ENCODE data around the gene ALOX15.
"Not testable (repeated sequence)": the region's sequence is repeated elsewhere in the genome, so short reads cannot be mapped to it uniquely, and the experiment has no call there.

The ALOX15 gene, protein sequence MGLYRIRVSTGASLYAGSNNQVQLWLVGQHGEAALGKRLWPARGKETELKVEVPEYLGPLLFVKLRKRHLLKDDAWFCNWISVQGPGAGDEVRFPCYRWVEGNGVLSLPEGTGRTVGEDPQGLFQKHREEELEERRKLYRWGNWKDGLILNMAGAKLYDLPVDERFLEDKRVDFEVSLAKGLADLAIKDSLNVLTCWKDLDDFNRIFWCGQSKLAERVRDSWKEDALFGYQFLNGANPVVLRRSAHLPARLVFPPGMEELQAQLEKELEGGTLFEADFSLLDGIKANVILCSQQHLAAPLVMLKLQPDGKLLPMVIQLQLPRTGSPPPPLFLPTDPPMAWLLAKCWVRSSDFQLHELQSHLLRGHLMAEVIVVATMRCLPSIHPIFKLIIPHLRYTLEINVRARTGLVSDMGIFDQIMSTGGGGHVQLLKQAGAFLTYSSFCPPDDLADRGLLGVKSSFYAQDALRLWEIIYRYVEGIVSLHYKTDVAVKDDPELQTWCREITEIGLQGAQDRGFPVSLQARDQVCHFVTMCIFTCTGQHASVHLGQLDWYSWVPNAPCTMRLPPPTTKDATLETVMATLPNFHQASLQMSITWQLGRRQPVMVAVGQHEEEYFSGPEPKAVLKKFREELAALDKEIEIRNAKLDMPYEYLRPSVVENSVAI

GRCh38 chr17:4641297-4642195, at the start of gene ALOX15:
Gene ALOX15 (minus strand): TSS chr17:4641678. CDS start chr17:4641651, 27 bp downstream.
- no peak for DNase-seq (ENCODE audit: low spot score)

DNA sequence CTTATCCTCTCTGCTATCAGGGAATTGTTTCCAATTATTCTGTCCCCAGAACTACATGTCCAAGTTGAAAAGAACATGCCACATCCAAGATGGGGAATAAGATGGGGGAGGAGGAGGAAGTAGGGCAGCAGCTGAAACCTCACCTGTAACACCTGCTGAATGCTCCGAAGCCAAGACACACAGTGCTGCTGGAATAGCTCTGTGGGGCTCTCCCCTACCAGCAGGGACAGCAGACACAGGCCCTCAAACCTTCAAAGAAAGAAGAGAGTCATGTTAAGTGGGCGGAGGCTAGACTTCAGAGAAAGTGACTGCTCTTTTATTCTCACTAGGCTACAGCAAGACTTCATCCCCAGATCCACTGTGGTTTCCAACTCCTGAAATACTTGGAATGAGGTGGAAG, 49.3 kb upstream of the ALOX15 start:
- DNase-seq (ENCODE audit: low spot score): no peak

DNA sequence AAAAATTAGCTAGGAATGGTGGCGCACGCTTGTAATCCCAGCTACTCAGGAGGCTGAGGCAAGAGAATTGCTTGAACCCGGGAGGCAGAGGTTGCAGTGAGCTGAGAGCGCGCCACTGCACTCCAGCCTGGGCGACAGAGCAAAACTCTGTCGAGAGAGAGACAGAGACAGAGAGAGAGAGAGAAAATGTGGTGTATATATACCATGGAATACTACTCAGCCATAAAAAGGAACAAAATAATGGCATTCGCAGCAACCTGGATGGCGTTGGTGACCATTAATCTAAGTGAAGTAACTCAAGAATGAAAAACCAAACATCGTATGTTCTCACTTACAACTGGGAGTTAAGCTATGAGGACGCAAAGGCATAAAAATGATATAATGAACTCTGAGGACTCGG, 48.4 kb upstream of the ALOX15 start:
- not testable (repeated sequence) for DNase-seq (ENCODE audit: low spot score)

DNA sequence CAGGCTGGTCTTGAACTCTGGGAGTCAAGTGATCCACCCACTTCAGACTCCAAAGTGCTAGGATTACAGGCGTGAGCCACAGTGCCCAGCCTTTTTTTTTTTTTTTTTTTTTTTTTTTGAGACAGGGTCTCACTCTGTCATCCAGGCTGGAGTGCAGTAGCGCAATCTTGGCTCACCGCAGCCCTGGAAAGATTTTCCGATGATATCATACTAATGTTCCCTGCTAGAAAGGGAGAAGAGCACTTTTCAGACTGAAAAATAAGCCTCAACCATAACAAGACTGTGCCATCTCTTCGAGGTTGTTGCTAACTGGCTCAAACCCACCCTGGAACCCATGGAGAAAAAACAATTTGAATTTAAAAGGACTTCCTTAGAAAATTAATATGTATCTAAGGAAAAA, 42.3 kb upstream of the ALOX15 start:
- DNase-seq (ENCODE audit: low spot score): not testable (repeated sequence)

GRCh38 chr17:4679658-4680057, 38.2 kb upstream of the ALOX15 start:
- peak; percentile 28 for DNase-seq (ENCODE audit: low spot score)

DNA sequence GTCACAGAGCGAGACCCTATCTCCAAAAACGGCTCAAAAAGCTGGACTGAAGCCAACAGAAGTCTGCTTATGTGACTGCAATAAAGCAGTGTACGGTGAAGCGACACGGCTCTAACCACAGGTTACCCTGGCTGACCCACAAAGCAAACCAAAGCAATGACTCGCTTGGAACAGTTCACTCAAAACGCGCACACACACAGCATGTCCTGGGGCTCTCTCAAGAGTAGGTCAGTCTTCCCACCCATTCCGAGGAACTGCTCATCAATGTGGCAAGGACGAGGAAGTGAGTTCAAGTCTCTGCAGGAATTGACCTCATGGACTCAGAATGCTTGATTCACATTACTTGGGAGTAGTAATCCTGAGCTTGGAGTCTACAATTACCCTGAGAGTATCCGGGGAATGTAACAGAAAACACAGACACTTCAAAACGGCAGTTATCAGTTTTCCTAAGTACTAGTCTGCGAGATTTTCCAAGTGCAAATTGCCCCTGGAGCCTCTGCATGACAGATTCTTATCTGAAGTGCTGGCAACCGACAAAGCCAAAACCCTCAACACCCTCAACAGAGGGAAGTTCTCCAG, 37.1 kb upstream of the ALOX15 start:
- peak; percentile 87 for DNase-seq (ENCODE audit: low spot score)

- no peak for DNase-seq (ENCODE audit: low spot score)
Measured at GRCh38 chr17:4676791-4677190, 35.3 kb upstream of the ALOX15 start.

- DNase-seq (ENCODE audit: low spot score): no peak
Measured at GRCh38 chr17:4675791-4676190, 34.3 kb upstream of the ALOX15 start.

- DNase-seq (ENCODE audit: low spot score): no peak
Measured at GRCh38 chr17:4674685-4674998, 33.2 kb upstream of the ALOX15 start.

- DNase-seq (ENCODE audit: low spot score): no peak
Measured at GRCh38 chr17:4673986-4674684, 32.7 kb upstream of the ALOX15 start.

- no peak for DNase-seq (ENCODE audit: low spot score)
Measured at GRCh38 chr17:4673169-4673568, 31.7 kb upstream of the ALOX15 start.

- DNase-seq (ENCODE audit: low spot score): no peak
Measured at GRCh38 chr17:4672751-4673150, 31.3 kb upstream of the ALOX15 start.

- DNase-seq (ENCODE audit: low spot score): no peak
Measured at GRCh38 chr17:4672055-4672630, 30.7 kb upstream of the ALOX15 start.

DNA sequence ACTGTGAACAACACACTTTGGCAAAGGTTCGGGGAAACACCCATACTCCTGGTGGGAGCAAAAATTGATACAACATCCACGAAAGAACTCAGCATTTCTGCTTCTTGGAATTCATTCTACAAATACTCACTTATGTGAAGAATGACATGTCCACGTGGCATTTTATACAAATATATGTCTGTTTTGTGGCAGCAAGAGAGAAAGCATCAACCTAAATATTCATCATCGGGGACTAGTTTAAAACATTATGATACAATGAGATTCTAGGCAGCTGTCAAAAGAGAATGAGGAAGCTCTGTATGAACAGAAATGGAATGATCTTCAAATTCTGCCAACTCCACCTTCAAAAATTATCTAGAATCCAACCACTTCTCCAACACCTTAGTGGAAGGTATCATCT, 25.7 kb upstream of the ALOX15 start:
- DNase-seq (ENCODE audit: low spot score): no peak

GRCh38 chr17:4666296-4666695, 24.8 kb upstream of the ALOX15 start:
- DNase-seq (ENCODE audit: low spot score): no peak

DNA sequence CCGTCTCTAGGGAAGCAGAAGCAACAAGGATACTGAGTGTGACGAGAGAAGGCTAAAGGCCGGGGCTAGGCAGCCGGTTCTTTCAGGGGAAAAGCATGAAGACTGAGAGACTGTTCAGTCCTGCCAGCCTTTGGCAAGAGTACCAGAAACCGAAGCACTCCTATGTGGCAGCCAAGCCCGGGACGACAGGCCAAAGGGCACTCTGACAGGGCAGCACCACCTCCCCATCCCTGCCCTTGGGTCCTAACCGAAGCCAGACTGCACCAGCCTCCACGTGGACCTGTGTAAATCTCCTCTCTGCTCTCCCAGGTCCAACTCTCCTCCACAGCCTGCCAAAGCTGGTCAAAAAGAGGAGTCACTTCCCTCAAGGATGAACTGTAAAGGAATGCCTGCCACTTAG, 23.5 kb upstream of the ALOX15 start:
- no peak for DNase-seq (ENCODE audit: low spot score)

GRCh38 chr17:4664230-4664629, 22.8 kb upstream of the ALOX15 start:
- DNase-seq (ENCODE audit: low spot score): no peak

DNA sequence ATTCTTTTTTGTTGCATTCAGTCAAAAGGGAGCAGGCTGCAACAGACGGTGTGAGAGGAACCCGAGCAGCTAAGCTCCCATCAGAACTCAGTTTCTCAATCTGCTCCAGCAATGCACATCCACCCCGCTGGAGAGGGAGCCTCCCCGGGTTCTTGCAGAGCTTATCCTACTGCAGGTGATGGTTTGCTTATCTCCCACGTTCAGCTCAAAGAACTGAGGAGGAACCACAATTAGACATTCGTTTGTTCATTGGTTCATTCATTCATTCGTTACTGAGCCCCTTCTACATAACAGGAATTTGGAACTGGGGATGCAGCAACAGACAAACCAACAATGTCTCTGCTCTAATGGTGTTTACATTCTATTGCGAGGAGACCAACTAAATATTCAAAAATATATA, 22.2 kb upstream of the ALOX15 start:
- DNase-seq (ENCODE audit: low spot score): no peak

DNA sequence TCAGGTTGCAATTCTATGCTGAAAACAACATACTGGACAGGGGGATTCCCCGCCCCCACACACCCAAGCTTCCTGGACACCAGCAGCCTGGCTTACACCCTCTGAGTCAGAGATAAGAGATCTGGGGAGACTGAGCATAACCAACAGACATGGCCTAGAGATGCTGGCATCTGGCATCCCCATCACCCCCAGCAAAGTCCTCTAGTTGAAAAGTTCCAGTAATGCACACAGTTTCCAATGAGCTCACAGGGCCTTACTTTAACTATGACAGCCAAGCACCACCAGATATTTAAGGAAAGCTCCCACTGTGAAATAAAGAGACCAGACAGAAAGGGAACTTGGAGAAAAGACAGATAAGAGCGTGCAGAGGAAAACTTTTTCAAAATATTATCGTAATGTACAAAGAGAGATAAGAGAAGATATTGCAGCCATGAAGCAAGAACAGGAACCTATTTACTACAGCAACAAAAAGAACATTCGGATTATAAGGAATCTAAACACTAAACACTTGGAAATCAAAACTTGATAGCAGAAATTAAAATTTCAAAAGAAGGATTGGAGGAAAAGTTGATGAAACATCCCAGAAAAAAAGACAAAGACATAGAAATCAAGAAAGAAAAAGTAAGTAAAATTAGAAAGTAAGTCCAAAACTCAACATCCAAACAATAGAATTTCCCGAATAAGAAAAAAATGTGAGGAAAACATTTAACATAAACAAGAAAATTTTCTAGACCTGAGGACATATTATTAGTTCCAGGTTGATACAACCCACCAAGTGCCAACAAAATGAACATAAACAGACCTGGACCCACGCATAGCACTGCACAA, 17.2 kb upstream of the ALOX15 start:
- DNase-seq (ENCODE audit: low spot score): no peak

DNA sequence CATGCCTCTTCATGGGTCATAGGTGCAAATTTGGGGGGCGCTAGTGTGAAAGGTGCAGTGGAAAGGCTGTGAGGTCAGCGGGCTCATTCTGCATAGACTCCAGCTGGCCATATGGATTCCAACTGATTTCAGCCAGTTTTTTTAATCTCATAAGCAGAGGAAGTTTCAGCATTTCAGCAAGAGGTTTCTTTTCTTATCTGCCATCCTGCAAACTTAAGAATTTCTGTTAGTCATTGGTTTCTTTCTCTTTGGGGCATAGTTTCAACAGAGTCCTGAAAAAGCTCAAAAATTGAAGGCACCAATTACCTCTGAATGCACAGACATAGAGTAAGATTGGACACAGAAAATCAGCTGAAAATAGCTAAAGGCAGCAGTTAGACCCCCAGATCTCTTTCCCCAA, 16.2 kb upstream of the ALOX15 start:
- no peak for DNase-seq (ENCODE audit: low spot score)
